Measurements from ENCODE around the gene CNTFR. TPM values are rescaled to one million over a fixed set of nuclear protein-coding genes. Genes with fewer than 3 reads are reported as not detected.

The CNTFR gene
- total RNA-seq, 1 donor from 2014 or later: 2.5 TPM

- Histone ChIP-seq H3K4me3 (no peak overlapping the region), H3K27me3 (ENCODE audit: low read depth) (peaks cover 22% of the 10 kb centered on the region), H3K27ac (no peak overlapping the region), H3K36me3 (no peaks in the 10 kb centered on the region), H3K4me1 (peaks cover 3% of the 10 kb centered on the region), H3K9me3 (no peaks in the 10 kb centered on the region)
- intact Hi-C loops (cut with DNase I): no loop called here
- DNase-seq (no peak), ATAC-seq (no peak)
- no peak for TF ChIP-seq CTCF (IDR thresholded peaks at IDR 0.05)
These were observed 35.1 kb downstream of the CNTFR start for GRCh38 chr9:34554211-34555001.

- ATAC-seq (no peak), DNase-seq (no peak)
- intact Hi-C loops (cut with DNase I): no loop called here
- Histone ChIP-seq H3K4me3 (no peak overlapping the region), H3K27me3 (ENCODE audit: low read depth) (peaks cover 14% of the 10 kb centered on the region), H3K27ac (no peak overlapping the region), H3K36me3 (no peaks in the 10 kb centered on the region), H3K9me3 (no peaks in the 10 kb centered on the region), H3K4me1 (no peaks in the 10 kb centered on the region)
- no peak for TF ChIP-seq CTCF (IDR thresholded peaks at IDR 0.05)
These were observed 36.0 kb downstream of the CNTFR start for GRCh38 chr9:34553511-34554021.

- TF ChIP-seq CTCF (IDR thresholded peaks at IDR 0.05): no peak
- DNase-seq: no peak
- Histone ChIP-seq H3K27me3 (ENCODE audit: low read depth) (peaks cover 16% of the 10 kb centered on the region), H3K4me1 (no peaks in the 10 kb centered on the region), H3K36me3 (no peaks in the 10 kb centered on the region), H3K4me3 (no peak overlapping the region), H3K27ac (no peak overlapping the region), H3K9me3 (no peaks in the 10 kb centered on the region)
- intact Hi-C loops (cut with DNase I): no loop called here
- ATAC-seq: no peak
These were observed 36.5 kb downstream of the CNTFR start for GRCh38 chr9:34552986-34553385.

GRCh38 chr9:34552606-34552981 is 36.9 kb downstream of the CNTFR start:
- Histone ChIP-seq H3K4me1 (no peaks in the 10 kb centered on the region), H3K27me3 (ENCODE audit: low read depth) (peaks cover 20% of the 10 kb centered on the region), H3K27ac (no peak overlapping the region), H3K9me3 (no peaks in the 10 kb centered on the region), H3K36me3 (no peaks in the 10 kb centered on the region), H3K4me3 (no peak overlapping the region)
- TF ChIP-seq CTCF (IDR thresholded peaks at IDR 0.05): no peak
- DNase-seq (no peak), ATAC-seq (no peak)
- intact Hi-C loops (cut with DNase I): no loop called here

- Histone ChIP-seq H3K9me3 (no peaks in the 10 kb centered on the region), H3K27me3 (ENCODE audit: low read depth) (peaks cover 20% of the 10 kb centered on the region), H3K4me1 (no peaks in the 10 kb centered on the region), H3K27ac (no peak overlapping the region), H3K36me3 (no peaks in the 10 kb centered on the region), H3K4me3 (no peak overlapping the region)
- ATAC-seq: no peak
- no peak for DNase-seq
- no peak for TF ChIP-seq CTCF (IDR thresholded peaks at IDR 0.05)
- intact Hi-C loops (cut with DNase I): no loop called here
These were observed 37.5 kb downstream of the CNTFR start for GRCh38 chr9:34551751-34552605.
